GM21390 (cell line): ENCODE data around the gene COLGALT1.
"Not testable (repeated sequence)": the region's sequence is repeated elsewhere in the genome, so short reads cannot be mapped to it uniquely, and the experiment has no call there.

Experiments
- ATAC-seq: cut with Tn5 transposase; IDR thresholded peaks from one replicate; pipeline ENCODE4 v1.9.1; 2021; ENCODE audit not compliant: unreplicated experiment

COLGALT1 gene

GRCh38 chr19:17555480-17555928, at the start of gene COLGALT1:
Gene COLGALT1 (plus strand): TSS chr19:17555649. CDS start chr19:17555714, 65 bp downstream.
- peak; percentile 89 for ATAC-seq

DNA sequence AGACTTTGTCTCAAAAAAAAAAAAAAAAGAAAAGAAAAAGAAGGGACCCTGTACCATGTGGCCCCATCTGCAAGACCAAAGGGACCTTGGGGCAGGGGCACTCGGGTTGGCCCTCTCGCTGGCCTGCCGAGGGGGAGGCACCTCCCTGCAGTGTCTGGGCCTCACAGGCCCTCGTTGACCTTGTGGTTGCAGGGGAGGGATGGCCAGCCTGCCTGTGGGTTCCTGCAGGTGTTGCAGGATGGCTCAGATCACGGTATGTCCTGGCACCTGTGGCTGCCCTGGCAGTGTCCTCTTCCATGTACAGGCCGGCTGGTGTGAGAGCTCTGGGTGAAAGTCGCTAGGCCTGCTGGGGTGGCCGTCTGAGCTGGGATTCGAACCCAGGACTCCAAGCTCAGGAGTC, 48.7 kb upstream of the COLGALT1 start:
- no peak for ATAC-seq

- ATAC-seq: not testable (repeated sequence)
Measured at GRCh38 chr19:17508558-17508933, 46.9 kb upstream of the COLGALT1 start.

DNA sequence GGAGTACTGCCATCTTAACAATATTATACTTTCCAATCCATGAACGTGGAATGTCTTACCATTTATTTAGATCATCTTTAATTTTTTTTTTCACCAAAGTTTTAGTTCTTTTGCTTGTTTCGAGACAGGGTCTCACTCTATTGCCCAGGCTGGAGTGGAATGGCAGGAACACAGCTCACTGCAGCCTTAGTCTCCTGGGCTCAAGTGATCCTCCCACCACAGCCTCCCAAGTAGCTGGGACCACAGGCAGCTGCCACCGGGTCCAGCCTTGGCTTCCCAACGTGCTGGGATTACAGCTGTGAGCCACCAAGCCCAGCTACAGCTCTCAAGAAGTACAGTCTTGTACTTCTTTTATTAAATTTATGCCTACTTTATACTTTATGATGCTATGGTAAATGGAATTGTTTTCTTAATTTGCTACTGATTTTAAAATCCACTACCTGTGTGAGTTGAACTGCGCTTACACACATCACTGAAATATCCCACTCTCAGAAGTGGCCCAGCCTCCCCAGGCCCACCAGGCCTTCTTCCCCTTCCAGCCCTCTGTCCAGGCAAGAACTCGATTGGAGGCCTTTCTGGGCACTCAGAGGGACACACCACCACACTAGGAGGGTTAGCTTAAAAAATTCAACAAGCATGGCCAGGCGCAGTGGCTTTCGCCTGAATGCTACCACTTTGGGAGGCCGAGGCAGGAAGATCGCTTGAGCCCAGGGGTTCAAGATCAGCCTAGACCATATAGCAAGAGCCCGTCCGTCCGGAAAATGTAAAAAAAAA, 45.0 kb upstream of the COLGALT1 start:
- ATAC-seq: no peak

GRCh38 chr19:17511724-17512573, 43.5 kb upstream of the COLGALT1 start:
- ATAC-seq: peak; percentile 58

- ATAC-seq: no peak
Measured at GRCh38 chr19:17512574-17512939, 42.9 kb upstream of the COLGALT1 start.

- ATAC-seq: no peak
Measured at GRCh38 chr19:17515408-17516149, 39.9 kb upstream of the COLGALT1 start.

DNA sequence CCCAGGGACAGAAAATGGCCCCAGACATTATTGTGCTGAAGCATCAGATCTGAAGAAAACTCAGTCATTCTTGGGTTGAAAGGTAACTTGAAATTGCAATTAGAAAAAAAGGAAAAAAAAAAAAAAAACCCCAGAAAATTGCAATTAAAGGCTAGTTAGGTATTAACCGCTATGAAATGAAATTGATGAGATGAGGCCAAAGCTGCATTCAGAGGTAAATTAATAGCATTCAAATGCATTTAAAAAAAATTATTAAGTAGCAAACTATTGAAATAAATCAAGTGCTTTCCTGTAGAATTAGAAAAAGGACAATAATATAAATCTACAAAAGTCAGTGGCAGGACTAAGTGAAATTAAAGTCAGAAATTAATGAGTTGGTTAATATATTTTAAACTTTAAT, 37.6 kb upstream of the COLGALT1 start:
- ATAC-seq: no peak

GRCh38 chr19:17518654-17519053, 36.8 kb upstream of the COLGALT1 start:
- ATAC-seq: not testable (repeated sequence)

- ATAC-seq: no peak
Measured at GRCh38 chr19:17519967-17520366, 35.5 kb upstream of the COLGALT1 start.

DNA sequence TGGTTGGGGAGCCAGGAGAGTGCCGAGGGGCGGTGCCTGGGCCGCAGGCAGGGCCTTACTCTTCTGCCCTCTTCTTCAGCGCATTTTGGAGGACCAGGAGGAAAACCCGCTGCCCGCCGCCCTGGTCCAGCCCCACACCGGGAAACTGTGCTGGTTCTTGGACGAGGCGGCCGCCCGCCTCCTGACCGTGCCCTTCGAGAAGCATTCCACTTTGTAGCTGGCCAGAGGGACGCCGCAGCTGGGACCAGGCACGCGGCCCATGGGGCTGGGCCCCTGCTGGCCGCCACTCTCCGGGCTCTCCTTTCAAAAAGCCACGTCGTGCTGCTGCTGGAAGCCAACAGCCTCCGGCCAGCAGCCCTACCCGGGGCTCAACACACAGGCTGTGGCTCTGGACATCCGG, 34.6 kb upstream of the COLGALT1 start:
- ATAC-seq: no peak

GRCh38 chr19:17522988-17523872, 32.2 kb upstream of the COLGALT1 start:
- peak; percentile 60 for ATAC-seq

- ATAC-seq: no peak
Measured at GRCh38 chr19:17524651-17525050, 30.8 kb upstream of the COLGALT1 start.

- ATAC-seq: no peak
Measured at GRCh38 chr19:17525141-17525540, 30.3 kb upstream of the COLGALT1 start.

DNA sequence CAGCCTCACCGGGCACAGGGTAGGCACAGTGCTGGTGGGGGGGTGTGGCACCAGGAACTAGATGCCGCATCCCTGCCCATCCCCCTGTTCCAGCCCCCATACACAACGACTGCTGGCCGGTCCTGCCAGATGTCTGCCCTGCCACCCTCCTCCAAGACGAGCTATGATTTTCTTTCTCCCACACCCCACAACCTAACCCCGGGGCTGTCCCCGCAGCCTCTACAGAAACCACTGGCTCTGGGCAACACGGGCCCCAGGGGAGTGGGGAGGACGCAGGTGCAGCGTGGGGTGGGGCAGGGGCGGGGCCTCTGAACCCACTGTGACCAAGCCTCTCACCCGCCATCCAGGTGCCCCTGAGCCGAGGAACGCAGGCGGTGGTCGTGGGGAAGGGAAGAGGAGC, 28.5 kb upstream of the COLGALT1 start:
- no peak for ATAC-seq

GRCh38 chr19:17527326-17527725, 28.1 kb upstream of the COLGALT1 start:
- ATAC-seq: no peak

- no peak for ATAC-seq
Measured at GRCh38 chr19:17528610-17529009, 26.8 kb upstream of the COLGALT1 start.

GRCh38 chr19:17529239-17530158, 25.9 kb upstream of the COLGALT1 start:
- no peak for ATAC-seq

DNA sequence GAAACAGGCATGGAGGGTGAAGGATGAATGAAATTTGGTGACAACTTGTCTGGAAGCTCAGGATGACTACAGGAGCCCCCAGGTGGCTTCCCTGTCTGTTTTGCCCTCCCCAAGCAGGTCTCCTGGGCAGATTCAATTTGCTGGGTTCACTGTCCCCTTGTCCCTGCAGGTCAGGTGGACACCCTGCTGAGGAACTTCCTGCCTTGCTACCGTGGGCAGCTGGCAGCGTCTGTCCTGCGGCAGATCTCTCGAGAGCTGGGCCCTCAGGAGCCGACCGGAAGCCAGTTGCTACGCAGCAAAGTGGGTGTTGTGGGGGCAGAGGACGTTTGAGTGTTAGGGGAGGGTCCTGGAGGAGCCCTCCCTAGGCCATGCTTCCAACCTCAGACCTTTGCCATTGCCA, 24.9 kb upstream of the COLGALT1 start:
- no peak for ATAC-seq
